Fibroblast of skin of left biceps (primary cell): ENCODE measurements around the gene RIN1.
"Not testable (repeated sequence)": the region's sequence is repeated elsewhere in the genome, so short reads cannot be mapped to it uniquely, and the experiment has no call there.

Experiments used
- DNase-seq, 2 experiments: peaks; one replicate each; pipeline ENCODE4 v3.0.0-alpha.2; 2013; ENCODE audit warnings: low read depth in 2 of 2

RIN1 gene

GRCh38 chr11:66320289-66320688 is 15.9 kb downstream of the RIN1 start:
- not testable (repeated sequence) for DNase-seq

DNA sequence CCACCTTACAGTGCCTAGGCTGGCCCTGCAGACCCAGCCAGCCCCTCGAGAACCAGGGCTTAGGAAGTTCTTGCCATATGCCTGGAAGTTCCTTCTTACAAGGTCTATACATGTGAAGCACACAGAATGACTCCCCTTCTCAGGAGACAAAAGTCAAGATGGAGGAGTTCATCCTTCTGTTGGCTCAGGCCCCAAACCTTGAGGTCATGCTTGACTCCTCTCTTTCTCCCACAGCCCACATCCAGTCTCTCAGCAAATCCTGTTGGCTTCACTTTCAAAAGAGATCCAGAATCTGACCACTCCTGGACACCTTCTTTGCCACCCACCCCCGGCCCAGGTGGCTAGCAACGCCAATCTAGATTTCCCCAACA is 17.6 kb downstream of the RIN1 start:
- no peak for DNase-seq

- peak; percentile 76 to 79 for DNase-seq
These were observed 18.3 kb downstream of the RIN1 start for GRCh38 chr11:66317723-66318599.

- peak; percentile 35 to 48 for DNase-seq
These were observed 18.9 kb downstream of the RIN1 start for GRCh38 chr11:66317322-66317722.

DNA sequence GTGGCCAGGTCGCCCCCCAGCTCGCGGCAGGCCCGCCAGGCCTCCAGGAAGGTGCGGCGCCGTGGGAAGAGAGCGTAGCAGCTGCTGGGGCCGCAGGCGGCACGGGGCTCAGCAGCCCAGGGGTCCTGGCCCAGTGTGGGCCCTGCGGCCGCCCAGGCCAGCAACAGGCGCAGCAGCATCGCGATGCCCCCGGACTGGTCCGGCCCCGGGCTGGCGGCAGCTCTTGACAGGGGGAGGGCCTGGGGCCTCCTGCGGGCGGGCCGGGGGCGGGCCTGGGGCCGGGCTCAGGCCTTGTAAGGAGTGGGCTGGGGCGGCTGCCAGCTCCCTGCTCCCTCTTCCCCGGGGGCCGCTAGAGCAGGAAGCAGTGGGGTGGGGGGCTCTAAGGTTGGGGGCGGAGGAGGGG is 19.4 kb downstream of the RIN1 start, which contains the start of gene CD248:
Gene CD248 (minus strand): TSS at position 196 of the 403 bp plus-strand sequence. CDS start 17 bp downstream, at position 179.
- DNase-seq: peak; percentile 80

DNA sequence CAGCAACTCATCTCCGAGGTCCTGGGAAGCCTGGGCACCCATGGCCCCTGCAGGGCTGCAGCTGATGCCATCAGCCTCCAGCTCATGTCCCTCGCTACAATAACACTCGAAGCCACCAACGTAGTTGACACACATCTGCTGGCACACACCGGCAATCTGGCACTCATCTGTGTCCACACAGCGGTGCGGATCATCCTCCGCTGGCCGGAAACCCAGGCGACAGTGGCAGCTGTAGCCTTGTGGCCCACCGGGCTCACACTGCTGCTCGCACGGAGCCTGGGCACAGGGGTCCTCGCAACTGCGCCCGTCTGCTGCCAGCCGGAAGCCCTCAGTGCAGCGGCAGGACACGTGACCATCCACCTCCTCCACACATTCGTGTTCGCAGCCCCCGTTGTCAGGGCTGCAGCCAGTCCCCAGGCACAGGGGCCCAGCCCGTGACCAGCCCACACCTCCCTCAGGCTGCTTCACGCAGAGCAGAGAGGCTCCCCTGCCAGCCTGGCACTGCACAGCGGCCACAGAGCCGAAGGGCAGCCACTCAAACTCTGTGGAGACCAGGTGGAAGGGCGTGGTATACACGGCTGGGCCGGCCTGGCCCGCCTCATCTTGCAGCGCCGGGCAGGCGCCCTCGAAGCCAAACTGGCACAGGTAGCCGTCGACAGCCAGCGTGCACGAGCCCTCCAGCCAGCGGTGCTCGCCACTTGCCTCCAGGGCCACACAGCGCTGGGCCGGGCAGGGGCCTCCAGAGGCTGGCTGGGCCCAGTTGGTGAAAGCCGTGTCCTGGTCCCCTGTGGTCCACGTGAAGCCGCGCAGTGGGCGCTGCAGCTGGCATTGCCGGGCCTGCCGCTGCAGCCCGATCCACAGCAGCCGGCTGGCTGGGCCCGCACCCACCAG is 20.1 kb downstream of the RIN1 start:
- no peak for DNase-seq

- DNase-seq: no peak
These were observed 20.7 kb downstream of the RIN1 start for GRCh38 chr11:66315498-66315885.

- DNase-seq: no peak
These were observed 21.4 kb downstream of the RIN1 start for GRCh38 chr11:66314561-66315497.

DNA sequence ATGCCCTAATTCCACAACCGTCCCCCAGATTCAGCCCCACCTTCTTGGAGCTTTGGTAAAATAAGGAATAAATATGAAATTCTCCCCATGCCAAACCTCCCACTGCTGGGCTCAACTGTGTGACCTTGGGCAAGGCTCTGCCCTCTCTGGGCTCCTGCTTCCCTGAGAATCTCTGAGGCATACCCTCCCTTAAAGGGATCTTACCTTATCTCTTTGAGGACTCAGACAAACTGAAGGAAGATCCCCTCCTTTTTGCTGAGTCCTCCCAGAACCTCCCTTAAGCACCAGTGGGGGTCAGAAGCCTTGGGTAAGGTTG is 22.1 kb downstream of the RIN1 start:
- DNase-seq: no peak

DNA sequence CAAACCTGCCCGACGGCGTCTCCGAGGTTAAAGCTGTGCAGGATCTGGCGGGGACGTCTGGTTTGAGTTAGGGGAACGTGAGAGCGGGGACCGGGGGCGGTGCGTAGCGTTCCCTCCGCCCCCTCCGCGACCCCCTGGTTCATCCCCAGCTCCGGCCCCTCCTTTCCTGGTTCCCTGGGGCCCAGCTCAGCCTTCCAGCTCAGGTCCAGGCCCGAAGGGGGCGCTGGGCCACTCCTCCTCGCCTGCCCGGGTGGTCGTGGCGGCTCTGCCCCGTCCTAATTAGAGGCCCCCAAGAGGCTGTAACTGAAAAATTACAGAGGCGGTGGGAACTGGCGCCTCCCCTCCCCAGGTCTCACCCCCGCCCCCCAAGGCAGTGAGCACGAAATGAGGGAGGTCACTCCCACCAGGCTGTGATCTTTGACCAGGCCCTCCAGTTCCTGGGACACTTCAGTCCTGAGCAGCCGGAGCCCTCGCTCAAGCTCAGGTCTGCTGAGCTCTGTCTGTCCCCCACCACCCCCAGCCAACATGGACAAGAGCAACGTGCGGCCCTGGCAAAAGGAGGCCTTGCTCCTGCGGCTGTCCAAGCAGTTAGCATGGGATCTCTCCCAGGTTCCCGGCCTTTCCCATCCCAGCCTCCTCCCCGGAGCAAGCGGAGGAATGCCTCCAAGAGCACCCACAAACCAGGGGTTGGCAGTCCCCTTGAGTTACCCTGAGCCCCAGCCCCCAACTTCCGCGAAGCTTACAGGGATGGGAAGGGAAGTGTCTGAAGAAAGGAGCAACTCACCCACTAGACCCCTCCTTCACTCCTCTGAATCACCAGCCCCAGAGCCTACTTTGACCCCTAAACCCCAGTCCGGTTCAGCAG is 22.7 kb downstream of the RIN1 start:
- DNase-seq: no peak

- peak; percentile 99 for DNase-seq
These were observed 23.5 kb downstream of the RIN1 start for GRCh38 chr11:66312549-66313320.

- peak; percentile 68 to 76 for DNase-seq
These were observed 24.2 kb downstream of the RIN1 start for GRCh38 chr11:66311965-66312548.

GRCh38 chr11:66311470-66311964 is 24.7 kb downstream of the RIN1 start:
- DNase-seq: no peak

GRCh38 chr11:66310803-66311440 is 25.3 kb downstream of the RIN1 start:
- not testable (repeated sequence) for DNase-seq

- no peak for DNase-seq
These were observed 25.9 kb downstream of the RIN1 start for GRCh38 chr11:66310324-66310723.

DNA sequence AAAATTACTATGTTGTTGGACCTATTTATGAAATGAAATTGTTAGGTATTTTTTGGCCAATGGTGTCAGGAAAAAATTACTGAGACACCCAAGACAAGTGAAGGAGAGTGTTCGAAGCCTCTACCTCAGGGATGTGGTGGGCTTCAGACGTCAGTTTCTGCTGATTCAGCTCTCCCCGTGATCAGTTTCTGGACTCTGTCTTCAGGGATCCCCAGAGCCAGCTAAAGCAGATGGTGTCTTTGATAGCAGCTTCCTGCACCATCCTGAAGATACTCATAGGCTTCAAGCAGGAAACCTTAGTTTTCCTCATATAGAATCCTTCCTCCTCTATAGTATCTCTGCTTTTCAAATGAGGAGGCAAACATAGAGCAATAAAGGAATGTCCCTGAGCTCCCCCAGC is 26.8 kb downstream of the RIN1 start:
- DNase-seq: no peak

DNA sequence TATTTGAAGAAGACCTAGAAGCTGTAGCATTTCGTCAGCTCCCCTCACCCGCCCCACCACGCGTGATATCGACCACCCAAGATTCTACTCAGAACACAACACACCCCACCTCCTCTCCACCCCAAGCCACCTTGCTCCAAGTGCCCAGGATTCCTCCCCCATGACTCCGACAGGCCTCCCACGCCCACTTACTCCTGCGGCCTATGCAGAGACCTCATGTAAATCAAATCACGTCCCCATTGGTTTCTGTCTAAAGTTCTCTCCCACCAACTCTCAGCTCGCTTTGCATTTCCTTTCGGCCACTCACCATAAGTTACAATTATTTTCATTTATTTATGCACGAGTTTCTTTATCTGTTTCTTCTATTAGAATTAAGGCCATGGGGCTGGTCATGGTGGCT is 33.6 kb downstream of the RIN1 start:
- DNase-seq: no peak

DNA sequence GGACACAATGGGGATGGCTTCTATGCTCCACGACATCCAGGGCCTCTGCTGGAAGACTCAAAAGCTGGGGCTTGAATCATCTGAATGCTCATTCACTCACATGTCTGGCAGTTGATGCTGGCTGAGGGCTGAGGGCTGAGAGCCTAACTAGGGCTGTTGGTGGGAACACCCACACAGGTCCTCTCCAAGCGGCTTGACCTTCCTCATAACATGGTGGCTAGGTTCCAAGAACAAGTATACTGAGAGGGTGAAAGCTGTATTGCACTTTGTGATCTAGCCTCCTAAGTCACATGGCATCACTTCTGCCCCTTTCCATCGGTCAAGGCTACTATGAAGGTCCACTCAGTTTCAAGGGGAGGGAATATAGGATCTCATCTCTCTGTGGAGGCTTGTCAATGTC is 37.0 kb downstream of the RIN1 start:
- DNase-seq: no peak

DNA sequence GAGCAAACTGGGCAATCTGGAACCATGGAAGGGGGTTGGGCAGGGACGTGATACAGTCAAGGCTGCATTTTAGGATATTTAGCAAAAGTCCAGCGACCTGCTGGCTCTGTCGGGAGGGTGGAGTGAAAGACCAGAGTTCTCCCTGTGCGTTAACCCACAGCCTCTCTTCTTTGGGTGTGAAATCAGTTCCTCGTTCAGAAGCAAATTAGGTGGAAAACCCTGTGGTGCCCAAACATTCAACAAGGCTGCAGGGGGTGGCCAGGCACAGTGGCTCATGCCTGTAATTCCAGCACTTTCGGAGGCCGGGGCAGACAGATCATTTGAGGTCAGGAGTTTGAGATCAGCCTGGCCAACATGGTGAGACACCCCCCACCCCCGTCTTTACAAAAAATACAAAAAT is 38.6 kb downstream of the RIN1 start:
- DNase-seq: no peak
